ENCODE results near the gene STXBP6.

Gene STXBP6

DNA sequence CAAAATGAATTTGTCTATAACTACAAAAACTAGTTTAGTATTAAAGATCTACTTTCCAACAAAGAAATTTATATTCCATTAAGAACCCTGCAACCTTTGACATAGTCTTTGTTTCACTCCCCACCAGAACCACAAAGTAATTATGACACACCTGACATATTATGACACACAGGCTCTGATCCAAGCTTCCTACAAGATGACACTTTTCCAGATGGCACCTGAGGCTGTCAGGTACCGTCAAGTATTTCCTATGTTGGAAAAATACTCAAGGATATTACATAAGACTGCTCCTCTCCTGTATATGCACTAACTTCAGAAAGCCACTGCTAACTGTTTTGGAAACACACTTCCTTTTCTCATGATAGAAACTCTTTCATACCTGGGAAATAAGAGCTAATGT lies 38.9 kb downstream of the STXBP6 start:
- no peak for DNase-seq

DNA sequence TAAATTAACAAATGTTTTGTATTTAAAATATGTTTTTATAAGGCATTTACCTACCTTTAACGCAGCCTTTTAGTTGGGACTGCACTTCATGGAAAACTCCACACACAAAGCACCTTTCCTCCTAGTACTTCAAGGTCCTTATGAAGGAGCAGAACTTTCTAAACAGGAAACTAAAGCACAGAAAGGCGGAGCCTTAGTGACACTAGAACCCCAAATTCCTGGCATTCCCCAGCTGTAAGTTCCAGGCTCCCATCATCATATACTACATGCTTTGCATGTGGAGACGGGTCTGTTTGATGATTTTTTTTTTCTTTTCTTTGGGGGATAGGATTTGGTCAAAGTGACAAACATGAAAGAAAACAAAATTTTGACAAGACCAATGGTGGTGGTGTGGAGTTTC lies 39.5 kb downstream of the STXBP6 start:
- no peak for DNase-seq

GRCh38 chr14:25009891-25010290 lies 40.1 kb downstream of the STXBP6 start:
- no peak for DNase-seq

DNA sequence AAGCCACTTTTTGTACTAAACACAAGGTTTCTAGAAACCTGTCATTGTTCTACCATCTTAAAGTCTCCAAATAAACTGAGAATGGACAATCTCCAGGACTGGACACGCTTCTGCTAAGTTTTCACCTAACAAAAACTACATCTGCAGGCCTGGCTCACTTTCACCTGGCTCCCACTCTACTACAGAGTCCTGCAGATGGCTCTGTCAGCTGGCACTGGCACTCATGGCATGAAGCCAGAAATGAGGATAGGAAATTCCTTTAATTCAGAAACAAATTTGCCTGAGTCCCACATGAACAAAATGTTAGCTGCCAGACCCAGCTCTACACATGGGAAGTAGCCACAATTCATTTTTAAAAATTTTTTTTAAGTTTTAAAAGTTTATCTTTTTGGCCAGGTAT lies 42.1 kb downstream of the STXBP6 start:
- DNase-seq = no peak

DNA sequence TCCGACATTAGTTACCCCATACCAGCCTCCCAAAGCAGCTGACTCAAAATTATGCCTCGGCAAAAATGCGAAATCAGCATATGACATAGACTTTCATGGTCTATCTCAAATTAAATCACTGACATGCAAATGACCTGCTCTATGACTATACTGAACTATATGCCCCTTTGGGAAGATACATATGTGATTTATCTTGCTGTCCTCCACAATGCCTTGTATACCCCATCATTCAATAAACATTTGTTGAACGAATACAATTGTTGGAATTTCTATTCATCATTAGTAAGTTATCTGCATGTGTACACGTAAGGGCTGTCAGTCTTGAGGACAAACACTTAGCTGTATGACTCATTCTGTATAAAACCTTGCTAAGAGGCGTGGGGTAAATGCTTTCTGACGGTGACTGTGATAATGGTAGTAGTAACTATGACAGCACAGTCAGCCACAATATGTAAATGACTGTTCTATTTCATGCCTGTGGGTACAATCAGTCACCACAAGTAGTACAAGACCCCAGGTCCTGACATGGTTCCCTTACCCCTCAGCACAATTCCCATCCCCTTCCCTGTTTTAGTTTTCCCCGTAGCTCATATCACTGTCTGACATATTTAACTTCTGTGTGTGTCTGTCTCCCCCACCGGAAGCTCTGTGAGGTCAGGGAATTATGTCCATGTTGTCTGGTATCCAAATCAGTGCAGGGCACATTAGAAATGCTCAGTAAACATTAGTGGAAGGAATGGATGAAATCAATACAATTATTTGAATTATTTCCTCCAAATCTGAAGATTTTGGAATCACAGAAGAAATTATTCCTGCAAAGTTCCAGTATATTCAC lies 42.8 kb downstream of the STXBP6 start:
- no peak for DNase-seq

GRCh38 chr14:25006031-25006430 lies 43.9 kb downstream of the STXBP6 start:
- no peak for DNase-seq

- no peak for DNase-seq
Observed at GRCh38 chr14:25004389-25004809, 45.5 kb downstream of the STXBP6 start.

DNA sequence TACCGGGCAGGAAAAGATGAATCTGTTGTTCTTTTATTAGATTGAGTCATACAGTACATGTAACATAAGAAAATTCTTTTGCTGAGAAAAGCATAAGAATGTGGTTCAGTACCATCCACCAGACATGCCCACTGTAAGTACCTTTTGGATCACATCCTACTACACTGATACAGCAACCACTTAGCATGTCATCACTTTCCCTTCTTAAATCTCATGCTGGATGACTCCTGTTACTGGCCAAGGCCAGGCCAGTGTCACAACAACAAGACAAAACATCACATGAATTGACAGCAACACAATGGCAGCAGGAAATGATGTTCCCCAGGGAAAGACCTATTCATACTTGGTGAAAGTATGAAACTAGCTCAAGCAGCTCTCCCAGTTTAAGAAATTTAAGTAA lies 46.4 kb downstream of the STXBP6 start:
- DNase-seq = no peak

DNA sequence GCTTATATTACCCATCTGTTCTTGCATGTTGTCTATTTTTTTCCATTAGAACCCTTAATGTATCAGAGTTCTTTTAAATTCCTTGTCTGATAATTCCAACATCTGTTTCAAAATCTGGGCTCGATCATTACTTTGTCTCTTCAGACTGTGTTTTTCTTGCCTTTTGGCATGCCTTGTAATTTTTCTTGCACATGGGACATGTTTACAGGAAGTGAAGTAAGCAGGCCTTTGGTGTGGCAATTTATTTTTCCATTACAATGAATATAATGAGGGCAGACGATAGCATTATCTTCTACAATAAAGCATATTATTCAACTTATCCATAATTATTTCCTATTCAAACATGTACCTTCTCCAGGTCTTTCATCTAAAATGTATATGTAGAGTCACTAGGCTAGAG lies 48.3 kb downstream of the STXBP6 start:
- DNase-seq = no peak

DNA sequence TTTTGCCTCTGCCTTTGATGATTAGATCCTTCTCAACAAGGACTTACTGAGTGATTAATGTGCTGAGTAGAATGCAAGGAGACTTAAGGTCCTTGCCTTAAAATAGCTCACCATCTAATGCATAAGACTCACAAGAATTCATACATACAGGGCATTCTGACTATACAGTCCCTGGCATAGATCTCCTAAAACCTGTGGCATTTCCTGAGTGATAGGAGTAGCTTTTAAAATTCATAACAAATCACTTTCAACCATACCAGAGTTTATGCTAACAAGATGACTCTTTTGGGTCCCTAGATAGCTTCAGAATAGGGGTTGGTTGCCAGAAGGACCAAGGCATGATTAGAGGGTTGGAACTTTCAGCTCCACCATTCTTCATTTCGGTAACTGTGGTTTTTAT lies 48.8 kb downstream of the STXBP6 start:
- DNase-seq = no peak

GRCh38 chr14:24999157-24999556 lies 50.8 kb downstream of the STXBP6 start:
- DNase-seq = no peak

- no peak for DNase-seq
Observed at GRCh38 chr14:24996930-24997725, 52.8 kb downstream of the STXBP6 start.

- no peak for DNase-seq
Observed at GRCh38 chr14:24995016-24995415, 54.9 kb downstream of the STXBP6 start.

GRCh38 chr14:24993631-24994030 lies 56.3 kb downstream of the STXBP6 start:
- no peak for DNase-seq

GRCh38 chr14:24992624-24993360 lies 57.2 kb downstream of the STXBP6 start:
- no peak for DNase-seq

GRCh38 chr14:24991821-24992220 lies 58.1 kb downstream of the STXBP6 start:
- no peak for DNase-seq

GRCh38 chr14:24991288-24991687 lies 58.7 kb downstream of the STXBP6 start:
- DNase-seq = no peak

DNA sequence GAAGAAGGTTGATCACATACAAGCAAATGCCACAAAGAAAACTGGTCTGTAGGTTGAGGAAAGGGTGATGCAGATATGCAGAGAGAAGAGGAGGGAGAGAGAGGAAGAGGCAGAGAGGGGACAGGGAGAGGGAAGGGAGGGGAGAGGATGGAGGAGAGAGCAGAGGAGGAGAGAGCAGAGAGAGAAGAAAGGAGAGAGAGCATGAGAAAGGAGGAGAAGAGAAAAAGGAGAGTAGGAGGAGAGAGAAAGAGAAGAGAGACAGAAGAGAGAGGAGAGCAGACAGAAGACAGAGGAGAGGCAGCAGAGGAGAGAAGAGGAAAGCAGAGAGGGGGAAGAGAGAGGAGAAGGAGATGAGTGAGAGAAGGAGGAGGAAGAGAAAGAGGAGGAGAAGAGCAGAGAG lies 59.2 kb downstream of the STXBP6 start:
- DNase-seq = no peak

DNA sequence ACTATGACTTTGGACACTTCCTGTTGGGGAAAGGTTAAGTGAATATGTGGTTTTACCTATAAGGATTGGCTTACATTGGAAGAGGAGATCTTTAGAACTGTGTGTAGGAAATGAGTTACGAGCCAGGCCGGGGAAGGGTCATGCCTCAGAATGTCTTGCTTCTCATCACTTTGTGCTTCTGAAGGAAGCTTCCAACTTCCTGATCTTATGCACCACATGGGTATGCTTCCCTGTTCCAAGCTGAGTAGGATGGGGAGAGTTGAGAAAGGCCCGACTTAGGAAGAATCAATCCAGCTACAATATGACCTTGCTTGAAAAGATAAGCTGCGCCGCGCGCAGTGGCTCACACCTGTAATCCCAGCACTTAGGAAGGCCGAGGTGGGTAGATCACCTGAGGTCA lies 59.9 kb downstream of the STXBP6 start:
- no peak for DNase-seq

DNA sequence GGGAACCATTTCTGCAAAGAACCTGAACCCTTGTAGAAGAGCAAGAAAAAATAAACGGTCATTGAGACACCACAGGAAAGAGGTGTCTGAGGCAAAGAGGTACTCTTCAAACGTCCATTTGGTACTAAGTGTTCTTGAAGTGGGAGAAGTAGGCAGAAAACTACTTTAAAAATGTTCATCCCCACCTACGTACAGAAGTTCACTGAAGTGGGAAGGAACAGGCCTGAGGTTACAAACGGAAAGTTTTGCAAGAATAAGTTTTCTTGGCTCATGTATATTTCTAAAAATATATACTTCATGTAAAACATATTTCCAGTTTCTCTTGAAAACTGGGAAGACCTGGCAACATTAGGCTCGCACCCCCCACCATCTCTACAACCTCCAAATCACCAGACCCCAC lies 61.2 kb downstream of the STXBP6 start:
- no peak for DNase-seq

DNA sequence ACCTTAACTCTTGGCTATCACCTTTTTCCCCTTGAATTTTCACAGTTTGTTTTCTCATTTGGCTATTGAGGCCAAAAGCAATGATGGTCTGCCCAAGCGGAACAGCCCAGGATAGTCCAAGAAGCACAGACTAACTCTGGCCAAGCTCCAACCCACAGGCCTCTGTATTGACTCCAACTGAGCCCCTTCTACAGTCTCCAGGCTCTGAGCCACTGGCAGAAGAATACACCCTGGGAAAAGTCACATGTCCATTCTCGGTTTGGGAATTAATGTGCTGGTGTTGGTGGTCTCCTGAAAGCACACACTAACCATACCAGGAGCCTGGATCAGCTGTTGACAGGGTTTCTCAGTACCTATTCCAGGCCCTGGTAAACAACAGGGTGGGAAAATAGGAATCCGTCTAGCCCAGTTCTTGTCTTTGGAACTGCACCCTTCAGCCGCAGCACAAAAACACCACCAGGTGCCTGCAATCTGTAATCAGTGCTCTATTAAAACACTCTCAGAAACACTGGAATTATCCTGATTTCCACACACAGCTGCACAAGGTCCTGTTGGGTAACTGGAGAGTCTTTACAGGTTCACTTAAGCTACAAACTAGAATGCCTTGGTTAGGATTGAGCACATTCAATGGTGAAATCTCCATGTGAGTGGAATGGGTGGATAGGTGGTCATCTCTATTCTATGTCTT lies 63.6 kb downstream of the STXBP6 start:
- DNase-seq = peak; percentile 19

GRCh38 chr14:24984846-24985589 lies 64.9 kb downstream of the STXBP6 start:
- DNase-seq = peak; percentile 61

Measured in NCI-H1092 treated with DMSO at 0.1 percent for 48 hours (cell line).